GM12801 (cell line): ENCODE measurements around the gene RFNG.

Source experiments
- TF ChIP-seq, protein P1 (sequence below): IDR thresholded peaks from one replicate; pipeline ENCODE4 v1.5.1; 2011; ENCODE audit warnings: control low read depth; ENCODE audit not compliant: insufficient read length; ENCODE audit errors: extremely low read depth

The RFNG gene

DNA sequence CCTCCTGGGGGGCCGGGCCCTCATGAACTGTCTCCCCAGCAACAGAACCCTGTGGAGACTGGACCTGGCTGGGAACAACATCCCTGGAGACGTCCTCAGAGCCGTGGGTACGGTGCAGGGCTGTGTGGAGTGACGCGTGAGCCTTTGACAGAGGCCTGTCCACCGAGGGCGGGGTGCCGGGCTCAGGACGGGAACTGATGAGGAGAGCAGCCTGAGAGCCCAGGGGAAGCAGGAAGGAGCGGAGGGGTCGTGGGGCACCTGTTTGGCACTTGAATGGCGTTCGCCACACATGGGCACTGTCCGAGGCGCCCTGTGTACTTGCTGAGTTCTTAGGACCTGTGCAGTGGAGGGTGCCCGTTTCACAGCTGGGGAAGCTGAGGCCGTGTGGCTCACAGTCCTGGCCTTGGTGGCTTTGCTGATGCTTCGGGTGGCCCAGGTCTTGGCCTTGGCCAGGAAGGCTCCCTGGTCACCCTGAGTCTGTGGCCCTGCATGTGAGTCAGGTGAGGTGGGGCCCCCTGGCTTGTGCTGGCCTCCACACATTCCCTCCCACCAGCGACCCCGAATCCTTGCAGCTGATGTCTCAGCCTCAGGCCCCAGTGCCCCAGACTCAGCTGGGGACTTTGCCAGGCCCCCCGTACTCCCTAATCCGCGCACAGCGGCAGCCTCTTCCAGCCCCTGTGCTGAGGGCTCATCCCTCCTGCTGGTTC lies 26.1 kb downstream of the RFNG start:
- TF ChIP-seq, protein P1, sequence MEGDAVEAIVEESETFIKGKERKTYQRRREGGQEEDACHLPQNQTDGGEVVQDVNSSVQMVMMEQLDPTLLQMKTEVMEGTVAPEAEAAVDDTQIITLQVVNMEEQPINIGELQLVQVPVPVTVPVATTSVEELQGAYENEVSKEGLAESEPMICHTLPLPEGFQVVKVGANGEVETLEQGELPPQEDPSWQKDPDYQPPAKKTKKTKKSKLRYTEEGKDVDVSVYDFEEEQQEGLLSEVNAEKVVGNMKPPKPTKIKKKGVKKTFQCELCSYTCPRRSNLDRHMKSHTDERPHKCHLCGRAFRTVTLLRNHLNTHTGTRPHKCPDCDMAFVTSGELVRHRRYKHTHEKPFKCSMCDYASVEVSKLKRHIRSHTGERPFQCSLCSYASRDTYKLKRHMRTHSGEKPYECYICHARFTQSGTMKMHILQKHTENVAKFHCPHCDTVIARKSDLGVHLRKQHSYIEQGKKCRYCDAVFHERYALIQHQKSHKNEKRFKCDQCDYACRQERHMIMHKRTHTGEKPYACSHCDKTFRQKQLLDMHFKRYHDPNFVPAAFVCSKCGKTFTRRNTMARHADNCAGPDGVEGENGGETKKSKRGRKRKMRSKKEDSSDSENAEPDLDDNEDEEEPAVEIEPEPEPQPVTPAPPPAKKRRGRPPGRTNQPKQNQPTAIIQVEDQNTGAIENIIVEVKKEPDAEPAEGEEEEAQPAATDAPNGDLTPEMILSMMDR: no peak

DNA sequence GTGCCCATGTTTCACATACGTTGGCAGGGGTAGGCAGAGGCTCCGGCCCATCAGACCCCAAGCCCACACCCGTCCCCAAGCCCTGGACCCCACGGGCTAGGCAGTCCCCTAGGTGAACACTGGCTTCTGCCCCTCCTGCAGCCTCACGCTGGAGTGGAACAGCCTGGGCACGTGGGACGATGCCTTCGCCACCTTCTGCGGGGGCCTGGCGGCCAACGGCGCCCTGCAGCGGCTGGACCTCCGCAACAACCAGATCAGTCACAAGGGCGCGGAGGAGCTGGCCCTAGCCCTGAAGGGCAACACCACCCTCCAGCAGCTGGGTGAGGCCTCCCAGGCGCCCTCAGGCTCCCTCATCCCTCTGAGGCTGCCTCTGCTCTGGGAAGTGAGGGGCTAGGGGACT lies 26.8 kb downstream of the RFNG start:
- TF ChIP-seq, protein P1: no peak

DNA sequence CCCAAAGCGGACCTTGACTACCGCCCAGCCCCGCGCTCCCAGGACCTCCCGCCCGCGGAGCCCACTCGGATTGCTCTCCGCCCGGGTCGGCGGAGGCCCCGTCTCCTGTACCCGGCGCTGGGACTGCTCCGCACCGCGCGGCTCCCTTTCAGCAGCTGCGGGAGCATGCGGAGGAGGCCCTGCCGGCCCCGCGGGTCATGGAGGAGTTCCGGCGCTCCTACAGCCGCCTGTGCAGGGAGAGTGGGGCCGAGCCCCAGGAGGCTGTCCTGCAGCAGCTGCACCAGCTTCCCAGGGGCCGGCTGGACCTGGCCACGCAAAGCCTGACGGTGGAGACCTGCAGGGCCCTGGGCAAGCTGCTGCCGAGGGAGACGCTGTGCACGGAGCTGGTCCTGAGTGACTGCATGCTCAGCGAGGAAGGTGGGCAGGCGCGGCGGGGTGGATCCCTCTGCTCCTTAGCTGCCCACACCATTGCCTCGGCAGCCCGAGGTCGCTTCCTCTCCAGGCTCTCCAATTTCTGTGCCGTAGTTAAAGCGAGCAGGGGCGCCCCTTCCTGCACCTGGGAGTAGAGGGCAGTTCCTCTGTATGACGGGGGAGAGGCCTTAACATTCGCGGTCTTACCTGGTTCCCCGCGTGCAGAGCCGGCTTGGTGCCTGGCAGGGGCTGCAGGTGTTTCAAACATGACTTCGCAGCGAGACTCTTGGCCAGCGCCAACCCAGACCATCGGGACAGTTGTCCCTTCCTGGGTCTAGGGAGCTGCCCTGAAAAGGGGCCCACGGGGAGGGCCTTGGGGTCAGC lies 28.0 kb downstream of the RFNG start:
- TF ChIP-seq, protein P1: no peak

DNA sequence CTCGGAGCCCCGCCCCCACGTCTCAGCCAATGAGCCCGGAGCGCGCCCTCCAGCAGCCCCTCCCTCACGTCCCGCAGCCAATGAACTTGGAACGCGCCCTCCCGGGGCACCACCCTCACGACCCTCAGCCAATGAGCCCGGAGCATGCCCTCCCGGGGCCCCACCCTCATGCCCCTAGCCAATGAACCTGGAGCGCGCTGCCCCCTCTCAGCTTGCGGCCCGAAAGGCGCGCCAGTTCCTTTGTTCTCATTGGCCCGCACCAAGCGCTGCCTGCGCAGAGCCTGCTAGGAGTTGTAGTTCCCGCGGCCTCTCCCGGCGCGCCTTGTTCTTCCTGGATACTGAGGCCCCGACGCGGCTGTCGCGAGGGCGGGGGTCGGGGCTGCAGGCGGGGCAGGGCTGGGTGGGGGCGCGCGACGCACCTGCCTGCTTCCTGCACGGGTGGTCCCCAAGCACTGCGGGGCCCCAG lies 28.6 kb downstream of the RFNG start, which contains the start of gene LRRC45:
TSS of gene LRRC45 (plus strand) at position 325 of the 466 bp plus-strand sequence. CDS start 339 bp downstream, outside the sequence.
- TF ChIP-seq, protein P1: no peak

DNA sequence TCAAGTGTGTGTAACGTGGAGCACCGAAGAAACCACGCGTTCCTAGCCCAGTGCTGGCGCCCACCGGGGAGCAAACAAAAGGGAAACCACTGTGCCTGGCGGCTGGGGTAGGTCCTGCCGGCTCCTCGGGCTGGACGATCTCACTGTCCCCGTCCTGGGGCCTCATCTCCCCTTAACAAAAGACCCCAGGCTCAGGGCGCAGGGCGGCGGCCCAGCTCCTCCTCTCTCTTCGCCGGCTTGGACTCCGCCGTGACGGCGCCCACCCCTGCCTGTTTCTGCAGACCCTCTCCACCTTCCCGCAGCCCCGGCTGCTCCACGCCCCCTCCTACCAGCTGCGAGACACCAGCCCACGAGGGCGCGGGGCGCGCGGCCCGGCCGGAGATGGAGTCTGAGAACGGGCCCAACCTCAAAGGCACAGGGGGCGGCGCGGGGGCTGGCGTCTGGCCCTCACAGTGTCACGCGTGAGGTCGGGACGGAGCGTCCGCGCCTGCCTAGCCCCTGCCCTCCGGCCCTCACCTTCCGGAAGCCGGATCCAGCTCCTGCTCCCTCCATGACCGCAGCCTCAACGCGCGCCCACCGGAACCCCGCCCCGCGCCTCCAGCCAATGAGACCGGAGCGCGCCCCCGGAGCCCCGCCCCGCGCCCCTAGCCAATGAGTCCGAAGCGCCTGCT lies 29.2 kb downstream of the RFNG start, which contains the start of gene CENPX:
TSS of gene CENPX (minus strand) at position 569 of the 671 bp plus-strand sequence. CDS start at position 552, 17 bp downstream.
- TF ChIP-seq, protein P1: no peak

DNA sequence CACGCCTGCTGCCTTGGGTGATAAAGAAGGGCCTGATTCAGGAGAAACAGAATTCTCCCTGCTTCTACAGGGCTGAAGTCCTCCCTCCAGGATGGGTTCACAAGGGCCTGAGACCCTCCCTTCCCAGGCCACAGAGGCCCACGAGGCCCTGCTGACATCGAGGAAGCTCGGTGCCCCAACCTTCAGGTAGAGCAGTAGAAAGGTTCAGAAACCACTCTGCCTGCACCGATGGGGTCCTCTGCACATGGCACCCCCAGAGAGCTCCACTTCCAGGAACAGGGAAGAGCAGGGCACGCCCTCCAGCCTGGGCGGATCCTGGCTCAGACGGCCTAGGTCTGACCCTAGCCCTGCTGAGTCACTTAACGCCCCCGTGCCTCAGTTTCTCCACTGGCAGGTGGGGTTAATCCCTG lies 29.7 kb downstream of the RFNG start:
- TF ChIP-seq, protein P1: no peak
